ENCODE measurements around the gene ALKBH6. TPM values are rescaled to one million over a fixed set of nuclear protein-coding genes. Genes with fewer than 3 reads are reported as not detected.
A peak's percentile ranks its signal among the peaks of the same experiment; 100 is the strongest.
"Not testable (repeated sequence)": the region's sequence is repeated elsewhere in the genome, so short reads cannot be mapped to it uniquely, and the experiment has no call there.

Gene ALKBH6
- total RNA-seq, 1 experiment from 2014 or later = 26.1 TPM

- Histone ChIP-seq H3K4me3 (peak overlapping the region; percentile 27), H3K9me3 (no peaks in the 10 kb centered on the region), H3K27me3 (peaks cover 22% of the 10 kb centered on the region; the same call in 1 of the 2 replicates), H3K36me3 (no peaks in the 10 kb centered on the region)
- peak; percentile 33 for DNase-seq
These were observed 27.1 kb downstream of the ALKBH6 start for GRCh38 chr19:35986664-35987570.

- Histone ChIP-seq H3K27me3 (peaks cover 28% of the 10 kb centered on the region; the same call in 1 of the 2 replicates), H3K4me3 (no peak overlapping the region), H3K9me3 (no peaks in the 10 kb centered on the region), H3K36me3 (no peaks in the 10 kb centered on the region)
- no peak for DNase-seq
These were observed 27.9 kb downstream of the ALKBH6 start for GRCh38 chr19:35986111-35986510.

GRCh38 chr19:35983177-35983576 is 30.8 kb downstream of the ALKBH6 start:
- DNase-seq = no peak
- Histone ChIP-seq H3K4me3 (no peak overlapping the region), H3K36me3 (no peaks in the 10 kb centered on the region), H3K9me3 (no peaks in the 10 kb centered on the region), H3K27me3 (peaks cover 38% of the 10 kb centered on the region)

- not testable (repeated sequence) for DNase-seq, H3K9me3 ChIP-seq, H3K4me3 ChIP-seq, H3K36me3 ChIP-seq
- H3K27me3 ChIP-seq = peaks cover 39% of the 10 kb centered on the region
These were observed 33.0 kb downstream of the ALKBH6 start for GRCh38 chr19:35980997-35981396.

GRCh38 chr19:35978832-35979365 is 35.1 kb downstream of the ALKBH6 start:
- DNase-seq = no peak
- Histone ChIP-seq H3K36me3 (no peaks in the 10 kb centered on the region), H3K27me3 (peaks cover 37% of the 10 kb centered on the region), H3K4me3 (no peak overlapping the region), H3K9me3 (no peaks in the 10 kb centered on the region)

DNA sequence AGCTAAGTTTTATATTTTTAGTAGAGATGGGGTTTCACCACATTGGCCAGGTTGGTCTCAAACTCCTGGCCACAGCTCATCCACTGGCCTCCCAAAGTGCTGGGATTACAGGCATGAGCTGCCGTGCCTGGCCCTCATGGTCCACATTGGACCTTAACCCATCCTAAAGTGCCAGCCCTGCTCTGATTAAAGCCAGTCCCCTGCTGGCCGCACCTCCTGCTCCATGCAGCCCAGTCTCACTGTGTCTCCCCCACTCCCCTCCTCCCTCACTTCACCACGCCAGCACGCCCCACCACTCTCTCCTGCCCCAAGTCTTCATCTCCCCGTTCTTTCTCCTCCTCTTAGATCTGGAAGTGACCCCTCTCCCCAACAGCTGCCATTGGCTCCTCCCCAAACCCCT is 35.7 kb downstream of the ALKBH6 start:
- Histone ChIP-seq H3K36me3 (no peaks in the 10 kb centered on the region), H3K27me3 (peaks cover 34% of the 10 kb centered on the region), H3K4me3 (no peak overlapping the region), H3K9me3 (no peaks in the 10 kb centered on the region)
- DNase-seq = no peak

GRCh38 chr19:35977446-35978222 is 36.4 kb downstream of the ALKBH6 start:
- Histone ChIP-seq H3K36me3 (no peaks in the 10 kb centered on the region), H3K9me3 (no peaks in the 10 kb centered on the region), H3K4me3 (no peak overlapping the region), H3K27me3 (peaks cover 30% of the 10 kb centered on the region)
- no peak for DNase-seq

- H3K9me3 ChIP-seq = no peaks in the 10 kb centered on the region
- DNase-seq = no peak
These were observed 38.3 kb downstream of the ALKBH6 start for GRCh38 chr19:35975608-35976214.

DNA sequence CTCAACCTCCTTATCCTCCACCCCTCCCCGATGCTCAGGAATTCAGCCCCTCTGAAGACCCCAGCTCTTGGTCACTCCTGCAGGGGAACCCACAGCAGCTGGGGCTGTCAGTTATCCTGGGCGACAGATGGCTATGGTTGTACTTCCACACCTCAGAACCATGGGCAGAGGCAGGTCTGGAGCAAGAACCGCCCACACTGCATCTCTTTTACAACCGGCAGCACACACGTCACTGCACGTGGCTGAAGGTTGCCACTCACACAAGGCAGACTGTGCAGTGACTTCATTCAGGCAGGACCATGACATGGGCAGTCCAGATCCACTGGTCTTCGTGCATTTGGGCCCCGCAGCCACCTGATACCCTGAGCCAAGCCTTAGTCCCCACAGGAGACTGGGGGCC is 40.5 kb downstream of the ALKBH6 start:
- DNase-seq = no peak
- no peak overlapping the region for H3K4me3 ChIP-seq
- no peaks in the 10 kb centered on the region for H3K36me3 ChIP-seq
- peaks cover 9% of the 10 kb centered on the region for H3K27me3 ChIP-seq
- H3K9me3 ChIP-seq = no peaks in the 10 kb centered on the region

More at GRCh38 chr19:35975608-35976214, 38.3 kb downstream of the ALKBH6 start:
- Histone ChIP-seq H3K27me3 (peaks cover 15% of the 10 kb centered on the region), H3K4me3 (no peak overlapping the region), H3K36me3 (no peaks in the 10 kb centered on the region)

- Histone ChIP-seq H3K4me3 (no peak overlapping the region), H3K9me3 (no peaks in the 10 kb centered on the region), H3K36me3 (no peaks in the 10 kb centered on the region), H3K27me3 (peaks cover 2% of the 10 kb centered on the region)
- DNase-seq = no peak
These were observed 47.2 kb downstream of the ALKBH6 start for GRCh38 chr19:35966771-35967170.

DNA sequence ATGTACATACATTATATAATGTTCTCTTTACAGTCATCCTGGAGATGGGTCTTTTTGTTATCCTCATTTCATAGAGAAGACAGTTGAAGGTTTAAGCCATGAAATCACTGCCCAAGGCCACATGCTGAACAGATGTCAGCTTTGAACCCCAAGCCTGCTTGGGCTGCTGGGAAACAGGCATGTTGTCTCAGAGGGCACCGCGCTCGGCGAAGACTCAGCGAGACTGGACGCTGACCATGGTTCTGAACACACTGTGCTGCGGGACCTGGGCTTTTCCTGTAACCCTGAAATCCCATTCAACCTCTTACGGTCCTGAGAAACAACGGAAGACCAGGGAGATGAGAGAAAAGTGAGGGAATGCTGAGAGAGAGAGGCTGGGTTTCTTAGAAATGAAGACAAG is 50.5 kb downstream of the ALKBH6 start:
- peaks cover 25% of the 10 kb centered on the region for H3K27me3 ChIP-seq
- peak; percentile 31 for DNase-seq
- no peaks in the 10 kb centered on the region for H3K36me3 ChIP-seq
- H3K9me3 ChIP-seq = no peaks in the 10 kb centered on the region
- H3K4me3 ChIP-seq = no peak overlapping the region

DNA sequence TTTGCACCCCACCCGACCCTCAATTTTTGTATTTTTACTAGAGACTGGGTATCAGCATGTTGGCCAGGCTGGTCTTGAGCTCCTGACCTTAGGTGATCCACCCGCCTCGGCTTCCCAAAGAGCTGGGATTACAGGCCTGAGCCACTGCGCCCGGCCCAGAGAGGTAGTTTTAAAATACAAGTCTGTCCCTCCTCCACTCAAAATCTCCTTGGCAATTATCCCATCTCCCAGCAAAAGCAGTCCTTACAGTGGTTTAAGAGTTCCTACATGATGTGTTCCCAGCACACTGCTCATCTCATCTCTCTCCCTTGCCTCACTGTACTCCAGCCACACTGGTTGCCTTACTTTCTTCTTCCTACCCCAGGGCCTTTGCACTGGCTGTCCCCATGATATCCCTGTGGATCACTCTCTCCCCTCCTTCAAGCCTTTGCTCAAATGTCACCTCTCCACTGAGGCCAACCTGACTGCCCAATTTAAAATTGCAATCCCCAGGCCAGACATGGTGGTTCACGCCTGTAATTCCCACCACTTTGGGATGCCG is 53.5 kb downstream of the ALKBH6 start:
- Histone ChIP-seq H3K27me3 (peaks cover 26% of the 10 kb centered on the region), H3K9me3 (peaks cover 6% of the 10 kb centered on the region), H3K4me3 (no peak overlapping the region), H3K36me3 (no peaks in the 10 kb centered on the region)
- DNase-seq = no peak

- Histone ChIP-seq H3K9me3 (peaks cover 6% of the 10 kb centered on the region), H3K4me3 (no peak overlapping the region), H3K36me3 (no peaks in the 10 kb centered on the region), H3K27me3 (peaks cover 26% of the 10 kb centered on the region)
- DNase-seq = no peak
These were observed 54.1 kb downstream of the ALKBH6 start for GRCh38 chr19:35959968-35960320.

All from MG63 (cell line).